T-cell (primary cell): Measurements from ENCODE around the gene INPP5A. TPM values are rescaled to one million over a fixed set of nuclear protein-coding genes. Genes with fewer than 3 reads are reported as not detected.
"Not testable (repeated sequence)": the region's sequence is repeated elsewhere in the genome, so short reads cannot be mapped to it uniquely, and the experiment has no call there.

Experiments used
- ATAC-seq, 4 experiments: fragments of 200-7000 bp in 3 of 4; fragments of 150-1000 bp in 1 of 4; cut with Tn5 transposase; replicated peaks in 1 of 4; 1 replicate in 3 of 4; 2 replicates in 1 of 4; pipeline ENCODE4 v1.10.0; 2021; ENCODE audit warnings: moderate library complexity in 3 of 4, mild to moderate bottlenecking in 2 of 4, moderate number of reproducible peaks in 1 of 4
- CTCF ChIA-PET, 2 donors: fragments of 300-600 bp; sonication (Branson Sonifier 250); formaldehyde crosslinking; loops; one replicate each; lab custom pipeline; 2022; ENCODE audit warnings: antibody characterized with exemption in 2 of 2; lab: Charles Lee
- POLR2A ChIA-PET, 2 donors: fragments of 300-600 bp; sonication (Branson Sonifier 250); formaldehyde crosslinking; loops; one replicate each; lab custom pipeline; 2022; ENCODE audit warnings: antibody characterized with exemption in 2 of 2; lab: Charles Lee
- DNase-seq, 35 experiments: peaks; one replicate each; pipeline versions ENCODE4 v3.0.0 to v3.0.0-alpha.2; 2013 to 2023
- H3K27ac ChIP-seq: one replicate; pipeline ENCODE4 v1.5.1; 2013; ENCODE audit warnings: low read length
- H3K27me3 ChIP-seq, 2 experiments: replicated peaks in 1 of 2; 1 replicate in 1 of 2; 2 replicates in 1 of 2; pipeline versions ENCODE4 v1.6.1 to v1.7.0; 2013; ENCODE audit warnings: low read length in 1 of 2, mixed read lengths in 1 of 2; ENCODE audit not compliant: control insufficient read depth in 2 of 2, insufficient read depth in 2 of 2; ENCODE audit errors: extremely low read depth in 1 of 2
- H3K36me3 ChIP-seq, 2 donors: 1 replicate in 1 of 2; 2 replicates in 1 of 2; pipeline versions ENCODE4 v1.6.1 to v1.7.0; 2013; ENCODE audit warnings: low read length in 1 of 2; ENCODE audit not compliant: control insufficient read depth in 2 of 2, insufficient read depth in 1 of 2; ENCODE audit errors: extremely low read depth in 1 of 2
- H3K4me1 ChIP-seq, 2 experiments: 1 replicate in 1 of 2; 2 replicates in 1 of 2; pipeline versions ENCODE4 v1.6.1 to v1.7.0; 2013; ENCODE audit warnings: low read length in 2 of 2, mixed read lengths in 1 of 2; ENCODE audit not compliant: insufficient read depth in 2 of 2, control insufficient read depth in 1 of 2; ENCODE audit errors: extremely low read depth in 1 of 2
- H3K4me3 ChIP-seq, 2 donors: 1 replicate in 1 of 2; 2 replicates in 1 of 2; pipeline versions ENCODE4 v1.5.1 to v1.7.0; 2013; ENCODE audit warnings: mild to moderate bottlenecking in 2 of 2, low read length in 1 of 2, moderate library complexity in 1 of 2; ENCODE audit not compliant: control insufficient read depth in 1 of 2; ENCODE audit errors: extremely low read depth in 1 of 2
- H3K9me3 ChIP-seq: 2 replicates; pipeline ENCODE4 v1.7.0; 2013
- H3K27ac Mint-ChIP-seq, 2 donors: one replicate each; pipeline ENCODE4 v1.8.0; 2020 to 2021; ENCODE audit warnings: mild to moderate bottlenecking in 2 of 2, mixed read lengths in 2 of 2
- H3K27me3 Mint-ChIP-seq, 2 donors: one replicate each; pipeline ENCODE4 v1.8.0; 2021 to 2022; ENCODE audit warnings: mixed read lengths in 2 of 2
- H3K36me3 Mint-ChIP-seq: one replicate; pipeline ENCODE4 v1.8.0; 2021; ENCODE audit warnings: mixed read lengths
- H3K4me1 Mint-ChIP-seq, 3 donors: one replicate each; pipeline ENCODE4 v1.8.0; 2020 to 2022; ENCODE audit warnings: mixed read lengths in 3 of 3, mild to moderate bottlenecking in 1 of 3
- H3K4me3 Mint-ChIP-seq, 3 donors: one replicate each; pipeline ENCODE4 v1.8.0; 2020 to 2022; ENCODE audit warnings: mild to moderate bottlenecking in 3 of 3, mixed read lengths in 3 of 3, moderate library complexity in 3 of 3
- H3K9me3 Mint-ChIP-seq, 3 donors: one replicate each; pipeline ENCODE4 v1.8.0; 2020 to 2022; ENCODE audit warnings: mixed read lengths in 3 of 3
- WGBS: methylation state at CpG from one replicate; pipeline ENCODE4 v1.1.5; 2013; ENCODE audit warnings: missing lambda C conversion rate; ENCODE audit not compliant: insufficient coverage; 5-methylcytosine and 5-hydroxymethylcytosine counted together
- total RNA-seq, 35 experiments: library from RNA in 6 of 35; stranded (reverse) in 6 of 35; fragments of 120-200 nt in 1 of 35; gene quantifications; one replicate each; pipeline versions ENCODE4 v1.2.1 to v1.2.4 and lab custom pipeline; 2013 to 2026

The INPP5A gene
- total RNA-seq, 5 donors from 2014 or later (not counting 1 experiment from before 2014, with no cell fraction given): 20.9 to 23.1 (median 22.9) TPM

- H3K4me3 Mint-ChIP-seq: no peak overlapping the region
These were observed 228.7 kb downstream of the INPP5A start for GRCh38 chr10:132766291-132766690.

GRCh38 chr10:132768346-132769248 lies 231.0 kb downstream of the INPP5A start:
- Histone ChIP-seq H3K36me3 (peaks cover 9 to 17% of the 10 kb centered on the region in 2 donors), H3K9me3 (no peaks in the 10 kb centered on the region), H3K4me3 (no peak overlapping the region), H3K4me1 (no peaks in the 10 kb centered on the region), H3K27me3 (no peaks in the 10 kb centered on the region), H3K27ac (no peak overlapping the region)
- H3K9me3 Mint-ChIP-seq: no peaks in the 10 kb centered on the region
- H3K4me3 Mint-ChIP-seq: no peak overlapping the region
- DNase-seq (no peak), ATAC-seq (no peak)
- no peaks in the 10 kb centered on the region for H3K27me3 Mint-ChIP-seq
- WGBS: 96% methylated on average over 36 of the region's 41 CpGs
- H3K36me3 Mint-ChIP-seq: peaks cover 37% of the 10 kb centered on the region
- CTCF ChIA-PET: no interaction called here
- no peak overlapping the region for H3K27ac Mint-ChIP-seq
- POLR2A ChIA-PET: no interaction called here
- peaks cover 0 to 1% (median 0%) of the 10 kb centered on the region in 3 donors for H3K4me1 Mint-ChIP-seq

More at GRCh38 chr10:132766291-132766690, 228.7 kb downstream of the INPP5A start:
- no peak overlapping the region for H3K27ac ChIP-seq
- Mint-ChIP-seq H3K27me3 (no peaks in the 10 kb centered on the region), H3K27ac (no peak overlapping the region), H3K4me1 (peaks cover 0 to 9% (median 8%) of the 10 kb centered on the region in 3 donors), H3K36me3 (peaks cover 35% of the 10 kb centered on the region), H3K9me3 (no peaks in the 10 kb centered on the region)
- POLR2A ChIA-PET: no interaction called here
- CTCF ChIA-PET: no interaction called here
- no peaks in the 10 kb centered on the region for H3K4me1 ChIP-seq
- H3K4me3 ChIP-seq: no peak overlapping the region
- DNase-seq: no peak
- WGBS: 93% methylated on average over 8 of the region's 13 CpGs
- H3K9me3 ChIP-seq: no peaks in the 10 kb centered on the region
- H3K27me3 ChIP-seq: no peaks in the 10 kb centered on the region
- peaks cover 9 to 17% of the 10 kb centered on the region in 2 donors for H3K36me3 ChIP-seq
- no peak for ATAC-seq

GRCh38 chr10:132770061-132771021 lies 232.8 kb downstream of the INPP5A start:
- Mint-ChIP-seq H3K9me3 (no peaks in the 10 kb centered on the region), H3K27me3 (no peaks in the 10 kb centered on the region), H3K27ac (no peak overlapping the region), H3K4me3 (no peak overlapping the region), H3K36me3 (peaks cover 36% of the 10 kb centered on the region), H3K4me1 (peaks cover 0 to 1% (median 0%) of the 10 kb centered on the region in 3 donors)
- H3K27me3 ChIP-seq: peaks cover 0 to 7% of the 10 kb centered on the region in 2 experiments
- POLR2A ChIA-PET: no interaction called here
- CTCF ChIA-PET: no interaction called here
- DNase-seq (no peak), ATAC-seq (no peak)
- no peaks in the 10 kb centered on the region for H3K4me1 ChIP-seq
- no peak overlapping the region for H3K4me3 ChIP-seq
- peaks cover 11 to 17% of the 10 kb centered on the region in 2 donors for H3K36me3 ChIP-seq
- no peak overlapping the region for H3K27ac ChIP-seq
- 96% methylated on average over 34 of the region's 45 CpGs for WGBS
- H3K9me3 ChIP-seq: no peaks in the 10 kb centered on the region

DNA sequence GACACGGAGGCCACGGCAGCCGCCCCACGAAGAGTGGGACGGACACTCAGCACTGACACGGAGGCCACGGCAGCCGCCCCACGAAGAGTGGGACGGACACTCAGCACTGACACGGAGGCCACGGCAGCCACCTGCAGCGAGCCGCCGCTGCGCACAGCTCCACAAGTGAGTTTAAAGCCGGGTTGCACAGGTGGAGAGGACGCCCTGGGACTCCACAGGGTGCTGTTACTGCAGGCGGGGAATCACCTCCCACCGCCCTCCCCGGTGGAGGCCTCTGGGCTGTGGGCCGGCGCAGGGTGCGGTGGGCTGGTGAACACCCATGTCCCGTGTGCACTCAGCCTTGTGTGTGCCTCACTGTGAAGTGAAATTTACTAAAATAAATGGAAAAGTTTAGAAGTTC lies 235.2 kb downstream of the INPP5A start:
- H3K4me1 Mint-ChIP-seq, H3K27ac Mint-ChIP-seq, H3K4me3 Mint-ChIP-seq, H3K27me3 Mint-ChIP-seq, ATAC-seq, H3K9me3 Mint-ChIP-seq, H3K9me3 ChIP-seq, H3K4me3 ChIP-seq, H3K27me3 ChIP-seq, H3K4me1 ChIP-seq, CTCF ChIA-PET, H3K27ac ChIP-seq, DNase-seq, POLR2A ChIA-PET: not testable (repeated sequence)
- H3K36me3 Mint-ChIP-seq: peaks cover 27% of the 10 kb centered on the region
- 99% methylated on average over 15 of the region's 25 CpGs for WGBS
- H3K36me3 ChIP-seq: peaks cover 6 to 22% of the 10 kb centered on the region in 2 donors

GRCh38 chr10:132774181-132774901 lies 236.8 kb downstream of the INPP5A start:
- Histone ChIP-seq H3K4me3 (no peak overlapping the region), H3K27ac (no peak overlapping the region), H3K9me3 (no peaks in the 10 kb centered on the region), H3K4me1 (no peaks in the 10 kb centered on the region), H3K36me3 (peaks cover 2 to 9% of the 10 kb centered on the region in 2 donors), H3K27me3 (peaks cover 0 to 14% of the 10 kb centered on the region in 2 experiments)
- Mint-ChIP-seq H3K4me3 (no peak overlapping the region), H3K9me3 (no peaks in the 10 kb centered on the region), H3K36me3 (peaks cover 14% of the 10 kb centered on the region), H3K27ac (no peak overlapping the region), H3K4me1 (no peaks in the 10 kb centered on the region), H3K27me3 (no peaks in the 10 kb centered on the region)
- ATAC-seq (no peak), DNase-seq (no peak)
- WGBS: 93% methylated on average over 26 of the region's 29 CpGs
- ChIA-PET CTCF (no interaction called here), POLR2A (no interaction called here)
